LNCaP clone FGC (cell line): Measurements from ENCODE around the gene TMPRSS11E.
A peak's percentile ranks its signal among the peaks of the same experiment; 100 is the strongest.
"Not testable (repeated sequence)": the region's sequence is repeated elsewhere in the genome, so short reads cannot be mapped to it uniquely, and the experiment has no call there.

Source experiments
- DNase-seq: peaks from one replicate; pipeline ENCODE4 v3.0.0-alpha.2; 2011; ENCODE audit warnings: low read depth
- H3K4me3 ChIP-seq: 2 replicates; pipeline ENCODE4 v1.5.1; 2011; ENCODE audit warnings: mild to moderate bottlenecking, low read depth, low read length, control low read depth
- TF ChIP-seq, protein P1 (sequence below): IDR thresholded peaks from 2 replicates; pipeline ENCODE4 v1.5.1; 2012; ENCODE audit warnings: mild to moderate bottlenecking; ENCODE audit not compliant: control insufficient read depth, insufficient read depth; ENCODE audit errors: extremely low read depth

The TMPRSS11E gene, protein sequence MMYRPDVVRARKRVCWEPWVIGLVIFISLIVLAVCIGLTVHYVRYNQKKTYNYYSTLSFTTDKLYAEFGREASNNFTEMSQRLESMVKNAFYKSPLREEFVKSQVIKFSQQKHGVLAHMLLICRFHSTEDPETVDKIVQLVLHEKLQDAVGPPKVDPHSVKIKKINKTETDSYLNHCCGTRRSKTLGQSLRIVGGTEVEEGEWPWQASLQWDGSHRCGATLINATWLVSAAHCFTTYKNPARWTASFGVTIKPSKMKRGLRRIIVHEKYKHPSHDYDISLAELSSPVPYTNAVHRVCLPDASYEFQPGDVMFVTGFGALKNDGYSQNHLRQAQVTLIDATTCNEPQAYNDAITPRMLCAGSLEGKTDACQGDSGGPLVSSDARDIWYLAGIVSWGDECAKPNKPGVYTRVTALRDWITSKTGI

DNA sequence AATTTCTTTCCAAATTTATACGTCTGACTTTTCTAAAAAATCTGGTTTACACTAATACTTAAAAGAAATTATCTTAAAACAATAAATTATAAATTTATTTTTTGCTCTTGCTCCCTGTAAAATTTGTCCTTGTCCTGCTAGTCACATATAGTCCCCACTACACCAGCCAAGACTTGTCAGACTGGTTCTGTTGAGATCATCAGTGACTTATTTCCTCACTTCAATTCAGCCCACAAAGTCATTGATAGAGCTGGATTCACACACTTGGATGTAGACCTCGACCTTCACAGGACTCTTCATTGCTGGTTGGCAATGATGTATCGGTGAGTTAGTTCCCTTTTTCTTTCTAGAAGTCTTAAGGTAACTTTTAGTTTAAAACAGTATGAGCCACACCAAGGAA, at the start of gene TMPRSS11E:
TMPRSS11E (plus strand) TSS at position 263 of the 400 bp plus-strand sequence; CDS start at position 313, 50 bp downstream.
- H3K4me3 ChIP-seq, result no peak within 1 kb of the TSS
- peak; percentile 76 for DNase-seq
- TF ChIP-seq, protein P1, sequence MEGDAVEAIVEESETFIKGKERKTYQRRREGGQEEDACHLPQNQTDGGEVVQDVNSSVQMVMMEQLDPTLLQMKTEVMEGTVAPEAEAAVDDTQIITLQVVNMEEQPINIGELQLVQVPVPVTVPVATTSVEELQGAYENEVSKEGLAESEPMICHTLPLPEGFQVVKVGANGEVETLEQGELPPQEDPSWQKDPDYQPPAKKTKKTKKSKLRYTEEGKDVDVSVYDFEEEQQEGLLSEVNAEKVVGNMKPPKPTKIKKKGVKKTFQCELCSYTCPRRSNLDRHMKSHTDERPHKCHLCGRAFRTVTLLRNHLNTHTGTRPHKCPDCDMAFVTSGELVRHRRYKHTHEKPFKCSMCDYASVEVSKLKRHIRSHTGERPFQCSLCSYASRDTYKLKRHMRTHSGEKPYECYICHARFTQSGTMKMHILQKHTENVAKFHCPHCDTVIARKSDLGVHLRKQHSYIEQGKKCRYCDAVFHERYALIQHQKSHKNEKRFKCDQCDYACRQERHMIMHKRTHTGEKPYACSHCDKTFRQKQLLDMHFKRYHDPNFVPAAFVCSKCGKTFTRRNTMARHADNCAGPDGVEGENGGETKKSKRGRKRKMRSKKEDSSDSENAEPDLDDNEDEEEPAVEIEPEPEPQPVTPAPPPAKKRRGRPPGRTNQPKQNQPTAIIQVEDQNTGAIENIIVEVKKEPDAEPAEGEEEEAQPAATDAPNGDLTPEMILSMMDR, result no peak

DNA sequence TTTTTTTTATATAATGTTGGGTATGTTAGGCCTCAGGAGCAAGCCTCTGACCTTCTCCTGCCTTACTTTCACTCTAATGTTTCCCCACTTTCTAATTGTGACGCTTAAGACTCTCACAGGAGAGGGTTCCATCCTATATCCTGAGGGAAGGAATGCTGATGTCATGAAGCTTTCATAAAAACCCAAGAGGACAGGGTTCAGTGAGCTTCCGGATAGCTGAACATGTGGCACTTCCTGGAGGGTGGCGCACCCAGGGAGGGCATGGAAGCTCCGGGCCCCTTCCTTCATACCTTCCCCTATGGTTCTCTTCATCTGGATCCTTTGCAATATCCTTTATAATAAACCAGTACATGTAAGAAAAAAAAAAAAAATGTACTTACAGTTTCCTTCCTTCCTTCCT, 48.0 kb upstream of the TMPRSS11E start:
- TF ChIP-seq, protein P1, result no peak
- DNase-seq, result no peak
- H3K4me3 ChIP-seq, result no peak overlapping the region

DNA sequence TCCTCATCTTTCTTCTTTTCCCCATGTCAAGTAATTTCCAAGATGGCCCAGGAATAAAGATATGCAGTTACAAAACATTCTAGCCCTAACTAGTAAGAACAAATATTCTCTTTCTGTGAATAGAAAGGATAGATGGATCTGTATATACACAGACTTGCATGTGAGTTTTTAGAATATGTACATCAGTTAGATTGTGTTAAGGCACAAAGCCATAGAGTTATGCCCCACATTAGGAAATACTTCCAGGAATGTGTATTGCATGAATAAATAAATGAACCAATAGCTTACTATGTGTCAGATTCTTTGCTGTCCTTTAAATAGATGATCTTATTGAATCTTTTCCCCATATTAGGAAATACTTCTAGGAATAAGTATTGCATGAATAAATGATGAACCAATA, 46.0 kb upstream of the TMPRSS11E start:
- no peak for DNase-seq
- TF ChIP-seq, protein P1, result no peak
- no peak overlapping the region for H3K4me3 ChIP-seq

DNA sequence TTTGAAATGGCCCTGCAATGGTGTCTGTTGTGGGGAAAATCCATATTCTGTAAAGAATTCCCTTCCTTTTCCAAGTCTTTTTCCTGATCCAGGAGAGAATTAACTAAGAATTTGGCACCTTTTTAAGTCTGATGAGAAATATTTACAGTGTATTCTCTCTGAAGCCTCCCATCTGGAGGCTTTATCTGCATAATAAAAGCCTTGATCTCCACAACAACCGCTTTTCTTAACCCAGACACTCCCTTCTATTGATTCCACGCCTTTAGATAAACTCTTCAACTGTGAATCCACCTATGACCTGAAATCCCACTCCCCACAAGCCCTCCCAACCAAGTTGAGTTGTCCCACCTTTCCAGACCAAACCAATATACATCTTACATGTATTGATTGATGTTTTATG, 43.1 kb upstream of the TMPRSS11E start:
- no peak for DNase-seq
- H3K4me3 ChIP-seq, result no peak overlapping the region
- TF ChIP-seq, protein P1, result no peak

DNA sequence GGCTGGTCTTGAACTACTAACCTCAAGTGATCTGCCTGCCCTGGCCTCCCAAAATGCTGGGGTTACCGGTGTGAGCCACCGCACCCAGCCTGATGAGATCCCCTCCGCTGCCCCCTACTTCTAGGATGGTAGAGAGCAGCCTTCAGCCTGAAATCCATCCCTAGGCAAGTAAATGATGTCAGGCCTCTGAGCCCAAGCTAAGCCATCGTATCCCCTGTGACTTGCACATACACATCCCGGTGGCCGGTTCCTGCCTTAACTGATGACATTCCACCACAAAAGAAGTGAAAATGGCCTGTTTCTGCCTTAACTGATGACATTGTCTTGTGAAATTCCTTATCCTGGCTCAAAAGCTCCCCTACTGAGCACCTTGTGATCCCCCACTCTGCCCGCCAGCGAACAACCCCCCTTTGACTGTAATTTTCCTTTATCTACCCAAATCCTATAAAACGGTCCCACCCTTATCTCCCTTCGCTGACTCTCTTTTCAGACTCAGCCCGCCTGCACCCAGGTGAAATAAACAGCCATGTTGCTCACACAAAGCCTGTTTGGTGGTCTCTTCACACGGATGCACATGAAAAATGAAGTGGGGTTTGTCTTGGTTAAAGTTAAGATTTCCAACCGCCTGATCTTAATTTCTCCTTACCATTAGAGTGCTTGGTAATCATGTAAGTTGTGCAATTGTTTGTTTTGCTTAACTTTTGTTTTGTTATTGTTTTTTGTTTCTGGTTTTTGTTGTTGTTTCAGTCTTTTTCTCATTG, 41.4 kb upstream of the TMPRSS11E start:
- H3K4me3 ChIP-seq, DNase-seq: not testable (repeated sequence)

DNA sequence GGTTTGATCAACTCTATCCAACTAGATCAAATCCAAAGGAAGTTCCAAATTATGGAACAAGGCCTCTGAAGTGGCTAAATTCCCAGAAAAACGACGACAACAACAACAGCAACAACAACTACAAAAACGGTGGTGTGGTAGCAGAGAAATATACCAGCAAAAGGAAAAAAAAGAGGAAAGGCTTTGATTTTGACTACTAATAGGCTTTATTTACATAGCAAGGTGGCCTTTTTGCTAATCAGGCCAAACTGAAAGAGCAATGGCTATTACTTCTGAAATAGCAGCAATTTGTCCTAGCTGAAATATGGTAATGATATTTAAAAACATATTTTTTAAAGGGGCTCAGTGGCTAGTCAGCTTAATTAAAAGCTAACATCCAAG, 40.8 kb upstream of the TMPRSS11E start:
- TF ChIP-seq, protein P1, result no peak
- no peak overlapping the region for H3K4me3 ChIP-seq
- DNase-seq, result no peak

DNA sequence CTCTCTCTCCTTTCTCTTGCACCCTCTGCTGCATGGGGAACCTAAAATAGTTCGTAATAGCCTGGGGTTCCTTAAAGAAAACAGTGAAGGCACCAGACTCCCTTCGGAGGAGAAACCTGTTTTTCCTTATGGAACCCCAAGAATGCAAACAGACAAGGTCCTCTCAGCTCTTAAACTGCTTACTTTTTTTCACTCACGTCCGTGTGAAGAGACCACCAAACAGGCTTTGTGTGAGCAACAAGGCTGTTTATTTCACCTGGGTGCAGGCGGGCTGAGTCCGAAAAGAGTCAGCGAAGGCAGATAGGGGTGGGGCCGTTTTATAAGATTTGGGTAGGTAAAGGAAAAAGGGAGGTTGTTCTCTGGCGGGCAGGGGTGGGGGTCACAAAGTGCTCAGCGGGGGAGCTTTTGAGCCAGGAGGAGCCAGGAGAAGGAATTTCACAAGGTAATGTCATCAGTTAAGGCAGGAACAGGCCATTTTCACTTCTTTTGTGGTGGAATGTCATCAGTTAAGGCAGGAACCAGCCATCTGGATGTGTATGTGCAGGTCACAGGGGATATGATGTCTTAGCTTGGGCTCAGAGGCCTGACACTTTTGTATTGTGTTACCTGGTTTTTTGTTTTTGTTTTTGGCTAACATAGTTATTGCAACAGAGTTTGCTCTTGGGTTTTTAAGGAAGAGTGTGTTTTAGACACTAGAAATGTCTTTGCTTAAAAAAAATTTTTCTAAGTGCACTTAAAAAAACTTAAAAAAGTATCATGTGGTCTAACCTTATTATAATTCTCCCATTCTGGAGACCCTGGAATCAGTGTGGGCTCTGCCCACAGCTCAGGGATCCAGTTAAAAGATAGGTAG, 40.0 kb upstream of the TMPRSS11E start:
- H3K4me3 ChIP-seq, DNase-seq: not testable (repeated sequence)
